HCT116 (cell line): ENCODE measurements around the gene CHST9. TPM values are rescaled to one million over a fixed set of nuclear protein-coding genes. Genes with fewer than 3 reads are reported as not detected.

Experiments
- ATAC-seq: fragments of 200-7000 bp; cut with Tn5 transposase; 2 replicates; pipeline ENCODE4 v1.9.1; 2020; ENCODE audit warnings: mild to moderate bottlenecking, moderate library complexity
- BruUV-seq: library from RNA; stranded (reverse); fragments of 400-500 nt; replicated peaks from 2 replicates; lab custom pipeline; 2021; lab: Mats Ljungman, UMichigan
- CTCF ChIA-PET: fragments of 300-600 bp; sonication (Branson Sonifier 250); formaldehyde crosslinking; loops from one replicate; lab custom pipeline; 2021; ENCODE audit warnings: antibody characterized with exemption; lab: Charles Lee
- POLR2A ChIA-PET: fragments of 300-600, 350-600 bp; sonication (Branson Sonifier 250); formaldehyde crosslinking; loops from one replicate; lab custom pipeline; 2021; ENCODE audit warnings: antibody characterized with exemption; lab: Charles Lee
- RAD21 ChIA-PET, 2 experiments: fragments of 300-600 bp; sonication (Branson Sonifier 250); formaldehyde crosslinking; loops; one replicate each; lab custom pipeline; 2023; ENCODE audit warnings: low total read pairs in 2 of 2; ENCODE audit not compliant: uncharacterized antibody in 2 of 2, unreplicated experiment in 2 of 2, low non-redundant PET in 1 of 2; lab: Charles Lee
- DNase-seq: peaks from one replicate; pipeline ENCODE4 v3.0.0-alpha.2; 2010; ENCODE audit warnings: low read depth, low spot score
- H2AFZ ChIP-seq: fragments of 200-600 bp; shearing (Covaris generic), sonication (generic); 2 replicates; pipeline ENCODE4 v1.6.1; 2017; ENCODE audit warnings: low read depth, mixed run types, mixed read lengths, antibody characterized with exemption, low read length; ENCODE audit not compliant: poor library complexity, severe bottlenecking
- H3K27ac ChIP-seq: 2 replicates; pipeline ENCODE4 v1.5.1; 2012; ENCODE audit warnings: low read depth, low read length
- H3K27me3 ChIP-seq: fragments of 200-600 bp; sonication (generic); 2 replicates; pipeline ENCODE4 v1.6.1; 2016; ENCODE audit warnings: mixed run types, low read length, mixed read lengths; ENCODE audit not compliant: insufficient read depth
- H3K36me3 ChIP-seq, 2 experiments: fragments of 200-500 bp in 1 of 2; fragments of 200-600 bp in 1 of 2; sonication (Bioruptor generic) in 1 of 2; sonication (generic) in 1 of 2; 2 replicates each; pipeline versions ENCODE4 v1.5.1 to v1.6.1; 2014 to 2016; ENCODE audit warnings: low read length in 2 of 2, inconsistent platforms in 1 of 2, mixed read lengths in 1 of 2, mixed run types in 1 of 2; ENCODE audit not compliant: insufficient read depth in 2 of 2, control insufficient read depth in 1 of 2
- H3K4me1 ChIP-seq, 2 experiments: fragments of 200-600 bp in 1 of 2; sonication (generic) in 1 of 2; 2 replicates each; pipeline versions ENCODE4 v1.5.1 to v1.6.1; 2012 to 2017; ENCODE audit warnings: low read length in 2 of 2, inconsistent platforms in 1 of 2, mild to moderate bottlenecking in 1 of 2, mixed read lengths in 1 of 2, mixed run types in 1 of 2, moderate library complexity in 1 of 2; ENCODE audit not compliant: insufficient read depth in 2 of 2, control insufficient read depth in 1 of 2
- H3K4me2 ChIP-seq: fragments of 200-600 bp; sonication (generic); 2 replicates; pipeline ENCODE4 v1.6.1; 2017; ENCODE audit warnings: mixed run types, low read length, mixed read lengths
- H3K4me3 ChIP-seq, 2 experiments: fragments of 200-600 bp in 1 of 2; sonication (generic) in 1 of 2; replicated peaks in 1 of 2; 2 replicates each; pipeline ENCODE4 v1.5.1; 2011 to 2016; ENCODE audit warnings: low read length in 2 of 2, control low read depth in 1 of 2, low read depth in 1 of 2, mild to moderate bottlenecking in 1 of 2, mixed read lengths in 1 of 2, mixed run types in 1 of 2
- H3K79me2 ChIP-seq: fragments of 200-600 bp; sonication (generic); 2 replicates; pipeline ENCODE4 v1.6.1; 2017; ENCODE audit warnings: mild to moderate bottlenecking, mixed run types, low read length, moderate library complexity, mixed read lengths; ENCODE audit not compliant: insufficient read depth
- H3K9ac ChIP-seq: fragments of 200-600 bp; sonication (generic); 2 replicates; pipeline ENCODE4 v1.6.1; 2016; ENCODE audit warnings: low read length, mixed read lengths
- H3K9me2 ChIP-seq: fragments of 200-600 bp; sonication (generic), shearing (Covaris generic); 2 replicates; pipeline ENCODE4 v1.6.1; 2017; ENCODE audit warnings: mixed run types, mild to moderate bottlenecking, moderate library complexity; ENCODE audit not compliant: insufficient read depth
- H3K9me3 ChIP-seq, 2 experiments: fragments of 200-500 bp in 1 of 2; fragments of 200-600 bp in 1 of 2; sonication (Bioruptor generic) in 1 of 2; sonication (generic) in 1 of 2; 2 replicates each; pipeline ENCODE4 v1.6.1; 2014 to 2017; ENCODE audit warnings: low read length in 2 of 2, mixed read lengths in 2 of 2, inconsistent platforms in 1 of 2, low read depth in 1 of 2, mild to moderate bottlenecking in 1 of 2, mixed run types in 1 of 2, moderate library complexity in 1 of 2; ENCODE audit not compliant: control insufficient read depth in 1 of 2, insufficient read depth in 1 of 2
- H4K20me1 ChIP-seq: fragments of 200-600 bp; sonication (generic), shearing (Covaris generic); 2 replicates; pipeline ENCODE4 v1.6.1; 2017; ENCODE audit warnings: mixed run types, mild to moderate bottlenecking, moderate library complexity; ENCODE audit not compliant: insufficient read depth
- ATF3 ChIP-seq: IDR thresholded peaks from 2 replicates; pipeline ENCODE4 v1.6.1; 2012
- CBX3 ChIP-seq: IDR thresholded peaks from 2 replicates; pipeline ENCODE4 v1.6.1; 2012; ENCODE audit warnings: low read depth
- CEBPB ChIP-seq: IDR thresholded peaks from 2 replicates; pipeline ENCODE4 v1.6.1; 2012; ENCODE audit warnings: low read depth
- CTCF ChIP-seq, 3 experiments: fragments of 200-600 bp in 1 of 3; sonication (generic) in 1 of 3; IDR thresholded peaks in 2 of 3; conservative IDR thresholded peaks in 1 of 3; 2 replicates each; pipeline ENCODE4 v1.5.1; 2012 to 2017; ENCODE audit warnings: low read depth in 2 of 3, low read length in 2 of 3, antibody characterized with exemption in 1 of 3, borderline replicate concordance in 1 of 3, control low read depth in 1 of 3, mild to moderate bottlenecking in 1 of 3, mixed read lengths in 1 of 3, mixed run types in 1 of 3, moderate library complexity in 1 of 3; ENCODE audit not compliant: insufficient read depth in 1 of 3
- EGR1 ChIP-seq: IDR thresholded peaks from 2 replicates; pipeline ENCODE4 v1.6.1; 2012; ENCODE audit warnings: low read depth
- EZH2 ChIP-seq: fragments of 200-600 bp; sonication (generic); IDR thresholded peaks from 2 replicates; pipeline ENCODE4 v1.6.1; 2017; ENCODE audit warnings: antibody characterized with exemption, mixed run types
- EZH2phosphoT487 ChIP-seq: fragments of 200-600 bp; IDR thresholded peaks from 2 replicates; pipeline ENCODE4 v1.6.1; 2018; ENCODE audit warnings: antibody characterized with exemption, borderline replicate concordance
- FOSL1 ChIP-seq: IDR thresholded peaks from 2 replicates; pipeline ENCODE4 v1.6.1; 2012; ENCODE audit warnings: low read depth
- MAX ChIP-seq: IDR thresholded peaks from 2 replicates; pipeline ENCODE4 v1.6.1; 2012
- POLR2A ChIP-seq: IDR thresholded peaks from 2 replicates; pipeline ENCODE4 v1.7.0; 2011; ENCODE audit warnings: borderline replicate concordance; ENCODE audit not compliant: insufficient read depth, insufficient read length; ENCODE audit errors: extremely low read depth
- REST ChIP-seq: IDR thresholded peaks from 2 replicates; pipeline ENCODE4 v1.6.1; 2012; ENCODE audit warnings: low read depth
- SP1 ChIP-seq: IDR thresholded peaks from 2 replicates; pipeline ENCODE4 v1.6.1; 2012; ENCODE audit warnings: low read depth
- YY1 ChIP-seq: IDR thresholded peaks from 2 replicates; pipeline ENCODE4 v1.6.1; 2011; ENCODE audit warnings: low read length, low read depth, moderate library complexity, mild to moderate bottlenecking; ENCODE audit not compliant: insufficient replicate concordance; ENCODE audit errors: extremely low read depth
- ZNF274 ChIP-seq: fragments of 200-500 bp; sonication (Bioruptor generic); IDR thresholded peaks from 2 replicates; pipeline ENCODE4 v1.6.1; 2014; ENCODE audit warnings: mild to moderate bottlenecking, low read depth, low read length, inconsistent platforms
- intact Hi-C: fragments of 100-400 bp; cut with micrococcal nuclease; formaldehyde crosslinking; loops from 2 replicates; pipeline ENCODE4 v1.10.0; 2022
- total RNA-seq: library from RNA; stranded (reverse); gene quantifications from one replicate; pipeline ENCODE4 v1.2.1, GENCODE V29; 2021; ENCODE audit not compliant: unreplicated experiment

CHST9 gene
- total RNA-seq, 1 experiment from 2014 or later = not detected

- POLR2A ChIA-PET = no interaction called here
- Histone ChIP-seq H3K79me2 (no peaks in the 10 kb centered on the region), H2AFZ (no peak overlapping the region), H3K27ac (no peak overlapping the region), H3K9me2 (no peaks in the 10 kb centered on the region), H3K4me2 (no peak overlapping the region), H3K9ac (no peak overlapping the region), H3K9me3 (no peaks in the 10 kb centered on the region), H3K4me3 (no peak overlapping the region), H3K36me3 (no peaks in the 10 kb centered on the region), H3K4me1 (no peaks in the 10 kb centered on the region), H3K27me3 (peaks cover 5% of the 10 kb centered on the region; the same call in 1 of the 2 replicates), H4K20me1 (no peaks in the 10 kb centered on the region)
- intact Hi-C loops = loop anchor here (10.0 kb wide), 1 partner anchor 272 kb away; no protein-coding TSS in a partner anchor
- TF ChIP-seq SP1 (no peak), ZNF274 (no peak), FOSL1 (no peak), EZH2phosphoT487 (no peak), EZH2 (no peak), CEBPB (no peak), ATF3 (no peak), YY1 (no peak), EGR1 (no peak), MAX (no peak), POLR2A (no peak), CTCF (IDR thresholded peaks at IDR 0.05 in 2 of 3, conservative IDR thresholded peaks at IDR 0.05 in 1 of 3; ENCODE audit: borderline replicate concordance in 1 of 3, insufficient read depth in 1 of 3, low read depth in 2 of 3, low read length in 2 of 3) (no peak), REST (no peak), CBX3 (no peak)
- CTCF ChIA-PET = no interaction called here
- no TSS peak for BruUV-seq
- RAD21 ChIA-PET = no interaction called here
- no peak for ATAC-seq
- DNase-seq = no peak
Observed at GRCh38 chr18:27022477-27022876, 162.6 kb downstream of the CHST9 start.
